MM.1S (cell line): ENCODE data around the gene SLC22A8.

Experiments
- CTCF ChIP-seq: fragments of 300-600 bp; sonication (generic); IDR thresholded peaks from 2 replicates; pipeline ENCODE4 v1.5.1; 2016; ENCODE audit warnings: antibody characterized with exemption, low read length, mixed read lengths
- EZH2 ChIP-seq: fragments of 300-600 bp; sonication (generic); optimal IDR thresholded peaks from 2 replicates; pipeline ENCODE3; 2017; ENCODE audit warnings: low read depth, mild to moderate bottlenecking, antibody characterized with exemption, low read length, mixed read lengths
- EZH2phosphoT487 ChIP-seq: fragments of 300-600 bp; sonication (generic); IDR thresholded peaks from 2 replicates; pipeline ENCODE4 v1.6.1; 2018; ENCODE audit warnings: antibody characterized with exemption, low read length

GRCh38 chr11:62965574-62965973 lies 50.1 kb downstream of the SLC22A8 start:
- TF ChIP-seq CTCF (no peak), EZH2phosphoT487 (no peak), EZH2 (no peak)
